GM11168 (cell line): ENCODE measurements around the gene ACAP3.

Source experiments
- in situ Hi-C: fragments of 300-500 bp; cut with MboI; formaldehyde crosslinking; loops from one replicate; pipeline ENCODE4 v1.12.0; 2022; ENCODE audit warnings: low sequenced_read_pairs; ENCODE audit not compliant: unreplicated experiment

The ACAP3 gene

DNA sequence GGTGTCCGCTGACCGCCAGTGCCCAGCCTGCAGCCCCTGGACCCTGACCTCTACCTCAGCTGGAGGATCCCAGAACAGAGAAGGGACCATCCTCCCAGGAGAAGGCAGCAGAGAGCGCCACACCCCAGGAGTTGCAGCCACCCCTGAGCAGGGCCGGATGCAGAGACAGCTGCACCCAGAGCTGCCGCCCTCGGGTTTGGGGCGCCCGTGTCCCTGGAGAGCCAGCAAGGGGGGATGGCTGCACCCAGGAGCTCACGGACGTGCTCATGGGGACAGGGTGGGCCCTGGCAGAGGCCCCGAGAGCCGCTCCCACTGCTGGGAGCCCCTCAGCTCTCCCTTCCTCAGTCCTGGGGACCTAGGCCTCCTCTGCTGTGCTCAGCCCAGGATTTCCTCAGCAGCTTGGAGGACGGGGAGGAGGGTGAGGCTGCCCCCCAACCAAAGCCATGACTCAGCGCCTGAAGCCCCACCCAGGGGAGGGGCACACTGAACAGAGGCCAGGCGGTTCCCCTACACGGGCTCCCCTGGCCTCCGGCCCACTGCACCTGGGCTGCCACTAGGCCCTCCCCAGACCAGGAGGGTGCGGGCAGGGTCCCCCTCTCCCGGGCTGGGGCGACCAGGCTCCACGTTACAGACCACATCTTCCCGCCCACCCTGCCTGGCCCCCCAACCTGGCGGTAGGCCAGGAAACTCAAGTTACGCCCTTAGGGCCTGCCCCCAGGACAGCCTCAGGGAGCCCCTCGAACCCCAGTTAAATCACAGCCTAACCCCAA is 2.2 kb downstream of the ACAP3 start:
- in situ Hi-C loops, result no loop called here

DNA sequence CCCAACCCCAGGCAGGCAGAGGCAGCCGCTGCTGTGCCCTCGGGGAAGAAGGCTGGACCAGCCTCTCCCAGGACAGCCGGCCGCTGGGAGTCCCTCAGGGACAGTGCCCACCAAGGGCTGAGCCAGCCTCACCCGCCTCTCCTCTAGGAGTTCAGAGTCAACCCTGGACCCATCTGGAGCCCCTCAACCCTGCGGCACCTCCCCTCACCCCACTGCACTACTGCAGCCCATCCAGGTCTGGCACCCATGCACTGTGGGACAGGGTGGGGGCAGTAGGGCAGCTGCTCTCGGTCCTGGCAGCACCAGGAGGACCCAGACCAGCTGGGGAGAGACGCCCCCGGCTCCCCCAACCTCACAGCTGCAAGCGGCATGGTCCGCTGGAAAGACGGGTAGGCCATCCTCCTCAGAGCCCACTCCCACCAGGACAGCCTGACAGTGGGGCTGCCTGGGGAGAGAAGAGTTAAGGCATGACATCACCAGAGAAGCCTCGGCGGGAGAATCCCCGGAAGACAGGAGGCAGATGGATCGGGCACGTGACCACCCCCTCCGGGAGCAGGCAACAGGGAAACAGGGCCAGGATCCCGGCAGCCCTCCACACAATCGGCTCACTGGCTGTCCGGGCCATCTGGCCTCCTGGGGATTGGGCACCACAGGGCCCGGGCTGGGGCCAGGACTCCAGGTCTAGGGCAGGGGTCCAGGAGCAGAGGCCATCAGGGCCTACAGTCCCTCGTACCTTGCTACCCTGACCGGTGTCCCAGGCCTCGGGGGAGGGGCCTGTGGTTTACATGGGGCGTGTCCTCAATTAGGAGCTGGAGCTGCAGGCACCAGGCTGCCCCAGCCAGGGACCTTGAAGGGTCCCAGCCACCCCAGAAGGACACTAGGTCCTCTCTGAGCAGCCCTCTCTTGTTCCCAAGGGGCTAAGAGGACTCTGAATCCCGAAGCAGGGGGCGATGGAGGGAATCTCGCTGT is 3.1 kb downstream of the ACAP3 start:
- in situ Hi-C loops, result no loop called here

DNA sequence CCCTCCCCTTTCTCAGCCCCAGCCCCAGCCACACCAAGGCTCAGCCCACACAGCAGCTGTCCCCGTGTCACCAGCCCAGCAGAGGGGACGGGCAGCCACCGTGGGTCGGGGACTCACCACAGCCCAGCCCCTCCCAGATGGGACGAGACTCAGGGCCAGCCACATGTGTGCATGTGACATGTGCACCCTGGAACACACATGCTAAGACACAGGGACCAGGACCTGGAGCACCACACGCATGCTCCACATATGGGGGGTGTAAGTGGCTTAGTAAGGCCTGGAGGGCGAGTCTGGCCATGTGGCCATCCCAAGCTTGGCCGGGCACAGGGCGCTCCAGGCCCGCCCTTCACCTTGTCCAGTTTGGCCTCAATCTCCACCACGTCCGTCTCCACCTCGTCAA is 4.0 kb downstream of the ACAP3 start:
- in situ Hi-C loops, result no loop called here

DNA sequence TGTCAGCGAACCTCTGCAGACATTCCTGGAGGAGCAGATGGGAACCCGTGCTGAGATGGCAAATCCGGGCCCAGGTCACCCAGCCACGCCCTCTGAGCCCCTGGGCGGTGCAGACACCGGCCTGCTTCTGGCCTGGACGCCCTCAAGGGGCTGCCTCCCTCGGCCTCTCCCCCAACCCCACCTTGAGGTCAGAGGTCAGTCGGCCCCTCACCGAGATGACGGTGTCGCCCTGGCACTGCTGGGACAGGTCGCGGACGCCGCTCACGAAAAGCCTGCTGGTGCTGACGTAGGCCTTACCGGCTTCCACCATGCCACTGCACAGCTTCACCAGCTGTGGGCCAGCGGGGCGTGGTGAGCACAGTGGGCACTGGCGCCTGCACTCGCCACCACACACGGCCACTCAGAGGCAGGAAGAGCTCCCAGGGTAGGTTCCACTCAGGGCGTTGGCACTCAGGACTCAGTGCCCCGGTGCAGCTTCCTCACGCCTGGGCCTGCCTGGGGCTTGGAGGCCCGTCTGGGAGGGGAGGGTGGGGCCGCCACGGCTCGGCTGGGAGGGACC is 4.7 kb downstream of the ACAP3 start:
- in situ Hi-C loops, result no loop called here

DNA sequence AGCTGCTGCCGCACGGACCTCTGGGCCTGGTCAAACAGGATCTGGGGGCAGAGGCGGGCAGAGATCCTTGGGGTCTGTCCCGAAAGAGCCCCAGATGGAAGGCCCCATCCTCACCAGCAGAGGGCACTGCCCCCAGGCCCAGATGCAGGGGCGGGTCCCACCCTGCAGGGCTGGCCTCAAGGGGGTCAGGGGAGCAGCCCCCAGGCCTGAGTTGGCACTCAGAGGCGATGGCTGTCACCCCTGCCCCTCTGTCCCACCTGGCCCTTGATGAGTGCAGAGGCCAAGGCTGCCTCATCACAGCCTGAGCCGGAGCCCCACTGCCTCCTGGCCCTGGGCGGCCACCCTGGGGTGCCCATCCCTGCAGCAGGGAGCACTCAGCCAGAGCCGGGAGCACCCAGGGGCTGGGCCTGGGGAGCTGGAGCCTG is 5.7 kb downstream of the ACAP3 start:
- in situ Hi-C loops, result no loop called here

DNA sequence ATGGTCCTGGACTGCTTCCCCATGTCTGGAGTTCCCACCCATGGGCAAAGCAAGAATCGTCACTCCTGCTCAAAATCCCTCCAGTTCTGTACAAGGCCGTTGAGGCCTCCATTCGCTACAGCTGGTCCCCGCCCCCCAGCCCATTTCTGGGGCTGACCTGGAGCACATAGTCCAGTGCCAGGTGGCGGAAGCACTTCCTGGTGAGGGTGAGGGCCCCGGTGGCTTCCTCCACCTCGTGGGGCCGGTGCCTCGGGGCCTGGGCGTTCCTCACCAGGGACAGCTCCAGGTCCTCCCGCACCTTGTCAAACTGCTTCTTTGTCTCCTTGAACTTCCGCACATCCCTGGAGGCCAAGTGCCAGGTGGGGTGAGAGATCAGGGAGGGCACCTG is 7.4 kb downstream of the ACAP3 start:
- in situ Hi-C loops, result no loop called here

DNA sequence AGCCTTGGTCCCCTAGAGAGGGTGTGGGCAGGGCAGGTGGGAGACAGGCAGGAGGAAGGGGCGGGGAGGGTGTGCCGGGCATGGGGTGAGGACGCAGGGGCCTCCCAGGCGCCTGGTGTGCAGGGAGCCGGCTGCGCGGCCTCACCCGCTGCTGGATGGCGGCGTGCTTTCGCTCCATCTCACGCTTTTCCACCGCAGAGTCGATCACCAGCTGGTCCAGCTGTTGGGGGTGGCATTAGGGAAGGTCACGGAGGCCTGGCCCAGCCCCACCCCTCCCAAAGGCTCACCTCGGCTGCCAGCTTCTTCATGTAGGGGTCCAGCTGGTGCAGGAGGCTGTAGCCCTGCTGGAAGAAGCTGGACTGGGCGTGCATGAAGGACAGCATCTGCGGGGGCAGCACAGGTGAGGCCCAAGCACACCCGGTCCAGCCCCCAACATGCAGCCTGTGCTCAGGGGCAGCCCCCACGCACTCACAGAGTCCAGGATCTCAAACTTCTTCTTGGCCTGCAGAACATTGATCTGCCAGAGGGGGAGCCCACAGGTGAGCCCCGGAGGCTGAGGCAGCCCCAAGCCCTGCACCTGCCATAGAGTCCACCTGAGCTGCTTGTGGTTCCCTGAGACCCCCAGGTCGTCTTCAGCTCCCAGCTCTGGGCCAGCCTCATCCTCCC is 7.9 kb downstream of the ACAP3 start:
- in situ Hi-C loops, result no loop called here

DNA sequence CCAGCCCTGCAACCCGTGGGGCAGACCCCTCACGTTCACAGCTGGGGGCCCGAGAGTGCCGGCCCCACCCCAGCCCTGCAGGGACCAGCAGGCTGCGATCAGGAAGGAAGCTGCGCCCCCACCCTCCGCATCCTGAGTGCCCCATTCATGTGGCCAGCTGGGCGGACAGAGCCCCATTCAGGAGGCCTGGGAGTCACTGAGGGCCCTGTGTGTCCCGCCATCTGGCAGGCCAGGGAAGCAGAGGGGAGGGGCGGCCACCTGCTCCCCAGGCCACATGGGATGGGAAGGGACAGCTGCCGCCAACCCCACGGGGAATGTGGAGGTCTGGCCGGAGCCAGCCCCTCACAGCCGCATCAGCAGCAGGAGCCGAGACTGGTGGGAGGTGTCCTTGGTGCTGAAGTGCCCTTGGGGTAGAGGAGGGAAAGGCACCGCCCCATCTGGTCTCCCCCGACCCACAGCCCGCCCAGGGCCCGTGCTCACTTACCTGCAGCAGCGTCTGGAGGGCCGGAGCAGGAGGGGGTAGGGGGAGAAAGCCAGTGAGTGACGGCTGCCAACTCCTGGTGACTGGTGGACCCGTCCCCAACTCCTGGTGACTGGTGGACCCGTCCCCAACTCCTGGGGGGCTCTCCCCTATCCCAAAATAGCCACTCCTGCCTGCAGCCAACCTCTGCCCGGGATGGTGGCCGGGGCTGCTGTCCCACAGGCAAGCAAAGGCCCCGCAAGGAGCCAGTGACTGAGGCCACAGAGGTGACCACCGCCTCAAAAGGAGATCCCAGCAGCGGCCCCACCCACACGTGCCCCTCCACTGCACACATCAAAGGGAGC is 8.7 kb downstream of the ACAP3 start:
- in situ Hi-C loops, result no loop called here

DNA sequence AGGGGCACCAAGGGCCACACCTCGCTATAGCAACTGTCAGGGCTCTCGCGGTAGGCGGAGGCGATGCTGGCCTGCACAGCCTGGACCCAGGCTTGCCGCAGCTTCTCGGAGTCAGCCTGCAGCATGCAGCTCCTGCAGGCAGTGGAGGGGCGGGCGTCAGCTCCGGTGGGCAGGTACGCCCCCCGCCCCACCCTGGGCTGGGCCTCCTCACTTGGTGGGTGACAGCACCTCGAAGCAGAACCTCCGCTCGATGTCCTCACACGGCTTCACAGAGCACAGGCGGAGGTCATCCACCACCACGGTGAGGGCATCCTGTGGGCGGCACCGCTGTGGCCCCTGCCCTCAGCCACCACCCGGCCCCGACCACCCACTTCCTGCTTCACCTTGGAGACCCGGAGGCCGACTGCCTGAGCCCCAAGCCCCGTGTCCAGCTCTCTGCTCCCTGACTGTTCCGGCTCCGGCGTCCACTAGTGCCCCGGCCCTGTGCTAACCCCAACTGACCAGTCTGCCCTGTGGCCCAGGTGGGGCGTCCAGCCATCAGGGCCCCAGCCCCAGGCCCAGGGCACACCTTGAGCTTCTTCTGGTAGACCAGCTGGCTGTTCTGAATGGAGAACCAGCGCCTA is 9.8 kb downstream of the ACAP3 start:
- in situ Hi-C loops, result no loop called here

DNA sequence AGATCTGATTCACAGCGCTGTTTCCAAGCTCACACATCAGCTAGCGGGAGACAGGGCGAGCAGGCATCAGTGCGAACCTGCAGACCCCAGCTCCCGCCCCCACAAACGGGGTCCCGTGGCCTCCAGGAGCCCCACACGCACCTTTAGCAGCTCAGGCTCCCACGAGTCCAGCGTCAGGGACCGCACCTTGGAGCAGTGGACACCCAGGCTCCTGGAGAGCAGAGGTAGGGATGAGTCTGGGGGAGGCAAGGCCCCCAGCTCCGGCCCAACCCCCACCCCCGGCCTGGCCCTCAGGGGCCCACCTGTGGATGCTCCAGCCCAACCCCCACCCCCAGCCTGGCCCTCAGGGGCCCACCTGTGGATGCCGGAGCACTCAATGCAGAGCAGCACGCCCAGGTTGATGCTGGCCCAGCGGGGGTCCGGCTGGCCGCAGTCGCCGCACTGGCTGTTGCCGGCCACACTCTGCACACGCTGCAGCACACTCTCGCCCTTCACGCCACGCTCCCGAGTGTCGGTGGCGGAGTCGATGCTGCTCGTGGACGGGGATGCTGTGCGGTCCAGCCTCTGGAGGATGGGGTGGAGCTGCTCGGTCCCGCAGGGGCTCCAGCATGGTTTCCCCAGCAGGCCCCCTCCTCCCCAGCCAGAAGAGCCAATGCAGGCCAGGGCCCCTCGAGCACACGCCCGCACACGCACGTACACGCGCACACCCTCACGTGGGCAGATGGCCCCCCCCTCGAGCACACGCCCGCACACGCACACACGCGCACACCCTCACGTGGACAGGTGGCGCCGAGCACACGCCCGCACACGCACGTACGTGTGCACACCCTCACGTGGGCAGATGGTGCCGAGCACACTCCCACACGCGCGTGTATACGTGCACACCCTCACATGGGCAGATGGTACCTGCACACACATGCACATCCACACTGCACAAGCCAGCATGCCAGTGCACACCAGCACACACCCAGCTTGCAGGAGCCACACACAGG is 11.4 kb downstream of the ACAP3 start:
- in situ Hi-C loops, result no loop called here

DNA sequence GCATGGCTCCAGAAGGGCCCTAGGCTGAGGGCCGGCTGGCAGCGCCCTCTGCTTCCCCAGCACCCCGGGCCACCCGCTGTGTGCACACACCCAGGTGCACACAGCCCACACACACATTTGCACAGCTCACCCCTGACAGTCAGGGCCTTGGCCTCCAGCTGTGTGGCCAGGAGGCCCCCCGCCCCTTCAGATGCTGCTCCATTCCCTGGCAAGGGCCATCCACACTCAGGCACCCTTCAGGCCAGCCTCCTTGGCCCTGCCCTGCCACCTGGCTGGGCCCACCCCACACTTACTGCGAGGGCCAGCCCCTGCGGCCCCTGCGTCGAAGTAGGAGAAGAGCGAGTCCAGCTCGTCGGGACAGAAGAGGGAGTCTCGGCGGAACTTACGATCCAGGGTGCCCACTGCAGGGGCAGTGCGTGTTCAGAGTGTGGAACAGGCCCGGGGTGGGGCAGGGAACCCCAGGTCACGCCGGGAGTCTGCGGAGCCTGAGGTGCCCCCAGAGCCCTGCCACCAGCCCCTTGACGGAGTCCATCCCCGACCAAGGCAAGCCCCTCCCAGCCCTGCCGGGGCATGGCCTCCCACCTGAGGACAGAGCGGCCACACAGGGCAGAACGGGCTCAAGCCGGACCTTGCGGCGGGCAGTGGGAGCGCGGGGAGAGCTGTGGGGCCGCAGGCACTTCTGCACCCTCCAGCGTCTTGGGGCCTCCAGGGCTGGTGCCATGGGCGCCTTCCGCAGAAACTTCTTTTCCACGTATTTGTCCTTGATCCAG is 12.4 kb downstream of the ACAP3 start:
- in situ Hi-C loops, result no loop called here

DNA sequence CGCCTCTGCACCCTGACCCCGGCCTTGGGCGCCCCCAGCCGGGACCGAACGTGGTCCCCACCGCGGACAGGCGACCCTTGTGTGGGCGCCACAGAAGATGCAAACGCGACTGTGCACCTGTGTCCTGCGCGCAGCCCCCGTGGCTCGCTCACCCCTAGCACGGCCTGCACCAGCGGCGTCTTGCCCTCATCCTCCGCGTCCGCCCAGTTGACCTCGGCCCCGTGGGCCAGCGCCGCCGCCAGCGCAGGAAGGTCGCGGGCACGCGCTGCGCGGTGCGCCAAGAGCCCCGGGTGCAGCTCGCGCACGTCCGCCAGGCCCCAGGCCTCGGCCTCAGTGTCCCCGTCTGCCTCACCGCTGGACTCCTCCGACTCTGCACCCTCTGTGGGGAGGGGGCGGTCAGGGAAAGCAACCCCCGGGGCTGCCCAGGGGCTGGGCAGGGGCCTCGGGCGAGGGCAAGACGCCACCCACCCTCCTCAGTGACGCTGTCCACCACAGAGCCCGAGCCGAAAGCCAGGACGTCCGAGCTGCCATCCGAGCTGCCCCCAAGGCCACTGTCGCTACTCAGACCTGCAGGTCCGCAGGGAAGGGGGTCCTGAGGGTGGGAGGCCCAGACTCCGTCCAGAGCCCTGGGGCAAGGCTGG is 13.4 kb downstream of the ACAP3 start:
- in situ Hi-C loops, result no loop called here

DNA sequence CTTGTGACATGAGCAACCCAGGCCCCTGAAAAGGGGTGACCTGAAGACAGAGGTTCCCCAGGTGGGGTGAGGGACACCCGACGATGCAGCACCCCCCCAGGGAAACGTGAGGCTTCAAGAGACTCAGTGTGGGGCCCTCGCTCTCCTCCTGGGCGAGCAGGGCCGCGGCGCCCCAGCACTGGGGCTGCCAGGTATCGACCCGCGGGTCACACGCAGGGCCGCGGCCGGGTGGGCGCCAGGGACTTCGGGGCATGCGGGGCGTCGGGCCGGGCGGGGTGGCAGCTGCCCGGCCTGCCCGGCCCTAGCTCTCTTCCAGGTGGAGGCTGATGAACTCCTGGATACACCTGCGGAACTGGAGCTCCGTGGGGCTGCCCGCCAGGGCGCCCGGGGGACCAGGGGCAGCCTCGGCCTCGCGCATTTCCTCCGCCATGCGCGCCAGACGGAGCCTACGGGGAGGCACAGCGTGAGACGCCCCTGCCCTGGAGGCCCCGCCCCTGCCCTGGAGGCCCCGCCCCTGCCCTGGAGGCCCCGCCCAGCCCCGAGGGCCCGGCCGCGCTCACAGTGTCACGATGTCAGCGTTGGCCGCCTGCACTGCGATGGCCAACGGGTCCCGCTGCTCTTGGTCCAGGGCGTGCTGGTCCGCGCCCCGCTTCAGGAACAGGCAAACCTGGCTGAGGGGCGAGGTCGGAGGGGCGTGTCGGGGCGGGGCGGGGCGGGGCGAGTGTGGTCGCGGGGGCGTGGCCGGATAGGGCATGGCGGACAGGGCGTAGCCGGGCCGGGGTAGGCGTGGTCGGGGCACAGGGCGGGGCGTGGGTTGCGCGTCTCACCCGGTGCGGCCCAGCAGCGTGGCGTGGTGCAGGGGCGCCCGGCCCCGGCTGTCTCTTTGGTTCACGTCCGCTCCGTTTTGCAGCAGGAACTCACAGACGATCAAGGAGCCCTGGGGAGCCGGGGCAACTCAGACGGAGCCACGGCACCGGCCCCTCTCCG is 14.2 kb downstream of the ACAP3 start:
- in situ Hi-C loops, result no loop called here

DNA sequence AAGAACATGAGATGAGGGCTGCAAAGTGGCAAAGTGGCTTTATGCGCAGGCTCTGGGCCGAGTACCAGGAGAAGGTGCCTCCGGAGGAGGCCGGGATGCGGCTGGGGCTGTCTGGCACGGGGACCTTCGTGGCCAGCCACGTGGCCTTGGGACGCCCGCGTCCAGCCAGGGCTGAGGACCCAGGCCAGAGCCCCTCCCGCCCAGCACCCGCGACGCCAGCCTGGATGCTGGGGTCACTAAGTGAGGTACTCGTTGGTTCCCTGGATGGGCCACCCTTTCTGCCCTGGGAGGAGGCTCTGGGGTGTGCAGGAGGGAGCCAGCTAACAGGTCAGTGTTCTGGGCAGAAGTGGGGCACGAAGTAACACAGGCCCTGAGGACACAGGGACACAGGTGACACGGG is 14.9 kb downstream of the ACAP3 start:
- in situ Hi-C loops, result no loop called here

DNA sequence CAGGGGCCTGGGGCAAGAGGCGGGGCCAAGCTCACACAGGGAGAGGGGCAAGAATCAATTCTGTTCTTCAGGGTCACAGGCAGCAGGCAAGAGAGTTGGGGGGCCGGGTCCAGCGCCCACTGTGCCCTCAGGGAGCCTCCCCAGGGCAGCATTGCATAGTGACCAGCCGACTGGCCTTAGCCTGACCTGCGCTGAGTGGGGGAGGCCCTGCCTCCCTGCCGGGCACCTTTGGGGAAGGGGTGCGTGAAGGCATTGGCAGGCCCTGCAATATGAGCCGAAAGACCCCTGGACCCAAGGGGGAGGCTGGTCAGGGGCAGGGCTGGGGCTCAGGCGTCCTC is 15.3 kb downstream of the ACAP3 start:
- in situ Hi-C loops, result no loop called here
